GM21515 (cell line): ENCODE measurements around the gene ISCU.
"Not testable (repeated sequence)": the region's sequence is repeated elsewhere in the genome, so short reads cannot be mapped to it uniquely, and the experiment has no call there.

Experiments
- ATAC-seq: cut with Tn5 transposase; IDR thresholded peaks from one replicate; pipeline ENCODE4 v1.9.1; 2021; ENCODE audit not compliant: unreplicated experiment

Gene ISCU

GRCh38 chr12:108542320-108542719, 20.1 kb upstream of the ISCU start:
- no peak for ATAC-seq

GRCh38 chr12:108543652-108544051, 18.7 kb upstream of the ISCU start:
- no peak for ATAC-seq

GRCh38 chr12:108547686-108548085, 14.7 kb upstream of the ISCU start:
- no peak for ATAC-seq

- ATAC-seq: peak; percentile 55
Measured at GRCh38 chr12:108548954-108549521, 13.4 kb upstream of the ISCU start.

- ATAC-seq: no peak
Measured at GRCh38 chr12:108551535-108551934, 10.9 kb upstream of the ISCU start.

GRCh38 chr12:108553799-108554198, 8.6 kb upstream of the ISCU start:
- no peak for ATAC-seq

- ATAC-seq: not testable (repeated sequence)
Measured at GRCh38 chr12:108555383-108555782, 7.0 kb upstream of the ISCU start.

GRCh38 chr12:108559007-108559655, 3.3 kb upstream of the ISCU start:
- ATAC-seq: no peak

- ATAC-seq: no peak
Measured at GRCh38 chr12:108559748-108560147, 2.6 kb upstream of the ISCU start.

GRCh38 chr12:108560321-108560721, 2.1 kb upstream of the ISCU start:
- ATAC-seq: no peak

- ATAC-seq: peak; percentile 33
Measured at GRCh38 chr12:108560752-108561719, 1.4 kb upstream of the ISCU start, which contains the start of gene SART3. SART3 (minus strand) TSS chr12:108561173; CDS start chr12:108561154, 19 bp downstream.

- no peak for ATAC-seq
Measured at GRCh38 chr12:108561852-108562347, 496 bp upstream of the ISCU start.

GRCh38 chr12:108563136-108563803, 874 bp downstream of the ISCU start:
- peak; percentile 31 for ATAC-seq

GRCh38 chr12:108563804-108564151, 1.4 kb downstream of the ISCU start:
- no peak for ATAC-seq

GRCh38 chr12:108564724-108565123, 2.3 kb downstream of the ISCU start:
- ATAC-seq: no peak

GRCh38 chr12:108565146-108565545, 2.8 kb downstream of the ISCU start:
- ATAC-seq: no peak

- ATAC-seq: no peak
Measured at GRCh38 chr12:108565976-108566375, 3.6 kb downstream of the ISCU start.

GRCh38 chr12:108566452-108566851, 4.1 kb downstream of the ISCU start:
- ATAC-seq: no peak

GRCh38 chr12:108567406-108568337, 5.3 kb downstream of the ISCU start:
- ATAC-seq: no peak
